ENCODE results near the gene F11. TPM values are rescaled to one million over a fixed set of nuclear protein-coding genes. Genes with fewer than 3 reads are reported as not detected.
"Not testable (repeated sequence)": the region's sequence is repeated elsewhere in the genome, so short reads cannot be mapped to it uniquely, and the experiment has no call there.

The F11 gene
- total and polyA plus RNA-seq, 2 donors, result not detected

GRCh38 chr4:186228514-186228894 is 37.5 kb upstream of the F11 start:
- Histone ChIP-seq H3K36me3 (ENCODE audit: control insufficient read depth in 2 of 2, insufficient read depth in 2 of 2, low read length in 1 of 2) (no peaks in the 10 kb centered on the region), H3K27ac (ENCODE audit: low read depth in 1 of 2, low read length in 1 of 2) (no peak overlapping the region), H3K27me3 (ENCODE audit: control insufficient read depth in 2 of 2, insufficient read depth in 1 of 2, low read length in 1 of 2) (no peaks in the 10 kb centered on the region), H3K4me3 (ENCODE audit: low read length in 2 of 2) (no peak overlapping the region), H3K9me3 (ENCODE audit: control insufficient read depth in 2 of 2, insufficient read depth in 1 of 2, low read length in 1 of 2) (peaks cover 1 to 9% of the 10 kb centered on the region in 2 donors), H3K4me1 (ENCODE audit: control insufficient read depth in 2 of 2, insufficient read depth in 2 of 2, low read length in 2 of 2) (no peaks in the 10 kb centered on the region)
- DNase-seq (ENCODE audit: low read depth in 6 of 9, low spot score in 9 of 9), result no peak
- WGBS, result 92% methylated on average over 2 of the region's 2 CpGs

- H3K9me3 ChIP-seq (ENCODE audit: control insufficient read depth in 2 of 2, insufficient read depth in 1 of 2, low read length in 1 of 2), result no peaks in the 10 kb centered on the region
- H3K27me3 ChIP-seq (ENCODE audit: control insufficient read depth in 2 of 2, insufficient read depth in 1 of 2, low read length in 1 of 2), result no peaks in the 10 kb centered on the region
- H3K27ac ChIP-seq (ENCODE audit: low read depth in 1 of 2, low read length in 1 of 2), result no peak overlapping the region
- WGBS, result 88% methylated on average over 2 of the region's 2 CpGs
- no peaks in the 10 kb centered on the region for H3K4me1 ChIP-seq (ENCODE audit: control insufficient read depth in 2 of 2, insufficient read depth in 2 of 2, low read length in 2 of 2)
- H3K4me3 ChIP-seq (ENCODE audit: low read length in 2 of 2), result no peak overlapping the region
- no peak for DNase-seq (ENCODE audit: low read depth in 6 of 9, low spot score in 9 of 9)
- H3K36me3 ChIP-seq (ENCODE audit: control insufficient read depth in 2 of 2, insufficient read depth in 2 of 2, low read length in 1 of 2), result no peaks in the 10 kb centered on the region
These were observed 31.6 kb upstream of the F11 start for GRCh38 chr4:186234367-186234766.

GRCh38 chr4:186236126-186236525 is 29.9 kb upstream of the F11 start:
- WGBS, result 93% methylated on average over 4 of the region's 4 CpGs
- Histone ChIP-seq H3K36me3 (ENCODE audit: control insufficient read depth in 2 of 2, insufficient read depth in 2 of 2, low read length in 1 of 2) (no peaks in the 10 kb centered on the region), H3K27ac (ENCODE audit: low read depth in 1 of 2, low read length in 1 of 2) (no peak overlapping the region), H3K9me3 (ENCODE audit: control insufficient read depth in 2 of 2, insufficient read depth in 1 of 2, low read length in 1 of 2) (no peaks in the 10 kb centered on the region), H3K4me3 (ENCODE audit: low read length in 2 of 2) (no peak overlapping the region), H3K4me1 (ENCODE audit: control insufficient read depth in 2 of 2, insufficient read depth in 2 of 2, low read length in 2 of 2) (no peaks in the 10 kb centered on the region), H3K27me3 (ENCODE audit: control insufficient read depth in 2 of 2, insufficient read depth in 1 of 2, low read length in 1 of 2) (no peaks in the 10 kb centered on the region)
- DNase-seq (ENCODE audit: low read depth in 6 of 9, low spot score in 9 of 9), result no peak

GRCh38 chr4:186240452-186240847 is 25.5 kb upstream of the F11 start:
- no peak overlapping the region for H3K4me3 ChIP-seq (ENCODE audit: low read length in 2 of 2)
- H3K9me3 ChIP-seq (ENCODE audit: control insufficient read depth in 2 of 2, insufficient read depth in 1 of 2, low read length in 1 of 2), result no peaks in the 10 kb centered on the region
- WGBS, result 92% methylated on average over 7 of the region's 7 CpGs
- no peak overlapping the region for H3K27ac ChIP-seq (ENCODE audit: low read depth in 1 of 2, low read length in 1 of 2)
- H3K4me1 ChIP-seq (ENCODE audit: control insufficient read depth in 2 of 2, insufficient read depth in 2 of 2, low read length in 2 of 2), result no peaks in the 10 kb centered on the region
- H3K27me3 ChIP-seq (ENCODE audit: control insufficient read depth in 2 of 2, insufficient read depth in 1 of 2, low read length in 1 of 2), result no peaks in the 10 kb centered on the region
- no peak for DNase-seq (ENCODE audit: low read depth in 6 of 9, low spot score in 9 of 9)
- H3K36me3 ChIP-seq (ENCODE audit: control insufficient read depth in 2 of 2, insufficient read depth in 2 of 2, low read length in 1 of 2), result no peaks in the 10 kb centered on the region

GRCh38 chr4:186240848-186241491 is 25.0 kb upstream of the F11 start:
- no peak for DNase-seq (ENCODE audit: low read depth in 6 of 9, low spot score in 9 of 9)
- no peaks in the 10 kb centered on the region for H3K27me3 ChIP-seq (ENCODE audit: control insufficient read depth in 2 of 2, insufficient read depth in 1 of 2, low read length in 1 of 2)
- no peaks in the 10 kb centered on the region for H3K9me3 ChIP-seq (ENCODE audit: control insufficient read depth in 2 of 2, insufficient read depth in 1 of 2, low read length in 1 of 2)
- H3K27ac ChIP-seq (ENCODE audit: low read depth in 1 of 2, low read length in 1 of 2), result no peak overlapping the region
- no peak overlapping the region for H3K4me3 ChIP-seq (ENCODE audit: low read length in 2 of 2)
- no peaks in the 10 kb centered on the region for H3K36me3 ChIP-seq (ENCODE audit: control insufficient read depth in 2 of 2, insufficient read depth in 2 of 2, low read length in 1 of 2)
- WGBS, result 91% methylated on average over 7 of the region's 7 CpGs
- H3K4me1 ChIP-seq (ENCODE audit: control insufficient read depth in 2 of 2, insufficient read depth in 2 of 2, low read length in 2 of 2), result no peaks in the 10 kb centered on the region

- 92% methylated on average over 4 of the region's 4 CpGs for WGBS
- Histone ChIP-seq H3K36me3 (ENCODE audit: control insufficient read depth in 2 of 2, insufficient read depth in 2 of 2, low read length in 1 of 2) (no peaks in the 10 kb centered on the region), H3K27me3 (ENCODE audit: control insufficient read depth in 2 of 2, insufficient read depth in 1 of 2, low read length in 1 of 2) (no peaks in the 10 kb centered on the region), H3K4me1 (ENCODE audit: control insufficient read depth in 2 of 2, insufficient read depth in 2 of 2, low read length in 2 of 2) (no peaks in the 10 kb centered on the region), H3K27ac (ENCODE audit: low read depth in 1 of 2, low read length in 1 of 2) (no peak overlapping the region), H3K9me3 (ENCODE audit: control insufficient read depth in 2 of 2, insufficient read depth in 1 of 2, low read length in 1 of 2) (no peaks in the 10 kb centered on the region), H3K4me3 (ENCODE audit: low read length in 2 of 2) (no peak overlapping the region)
- DNase-seq (ENCODE audit: low read depth in 6 of 9, low spot score in 9 of 9), result no peak
These were observed 24.4 kb upstream of the F11 start for GRCh38 chr4:186241616-186242015.

GRCh38 chr4:186242031-186242430 is 24.0 kb upstream of the F11 start:
- WGBS, result 93% methylated on average over 10 of the region's 10 CpGs
- not testable (repeated sequence) for H3K4me3 ChIP-seq (ENCODE audit: low read length in 2 of 2); DNase-seq (ENCODE audit: low read depth in 6 of 9, low spot score in 9 of 9)

GRCh38 chr4:186243331-186243730 is 22.7 kb upstream of the F11 start:
- H3K9me3 ChIP-seq (ENCODE audit: control insufficient read depth in 2 of 2, insufficient read depth in 1 of 2, low read length in 1 of 2), result no peaks in the 10 kb centered on the region
- no peaks in the 10 kb centered on the region for H3K36me3 ChIP-seq (ENCODE audit: control insufficient read depth in 2 of 2, insufficient read depth in 2 of 2, low read length in 1 of 2)
- DNase-seq (ENCODE audit: low read depth in 6 of 9, low spot score in 9 of 9), result no peak
- H3K27me3 ChIP-seq (ENCODE audit: control insufficient read depth in 2 of 2, insufficient read depth in 1 of 2, low read length in 1 of 2), result no peaks in the 10 kb centered on the region
- no peaks in the 10 kb centered on the region for H3K4me1 ChIP-seq (ENCODE audit: control insufficient read depth in 2 of 2, insufficient read depth in 2 of 2, low read length in 2 of 2)
- no peak overlapping the region for H3K27ac ChIP-seq (ENCODE audit: low read depth in 1 of 2, low read length in 1 of 2)
- 87% methylated on average over 2 of the region's 2 CpGs for WGBS
- no peak overlapping the region for H3K4me3 ChIP-seq (ENCODE audit: low read length in 2 of 2)

More at GRCh38 chr4:186242031-186242430, 24.0 kb upstream of the F11 start:
- not testable (repeated sequence) for H3K36me3 ChIP-seq (ENCODE audit: control insufficient read depth in 2 of 2, insufficient read depth in 2 of 2, low read length in 1 of 2); H3K27ac ChIP-seq (ENCODE audit: low read depth in 1 of 2, low read length in 1 of 2); H3K9me3 ChIP-seq (ENCODE audit: control insufficient read depth in 2 of 2, insufficient read depth in 1 of 2, low read length in 1 of 2); H3K4me1 ChIP-seq (ENCODE audit: control insufficient read depth in 2 of 2, insufficient read depth in 2 of 2, low read length in 2 of 2); H3K27me3 ChIP-seq (ENCODE audit: control insufficient read depth in 2 of 2, insufficient read depth in 1 of 2, low read length in 1 of 2)

- H3K36me3 ChIP-seq (ENCODE audit: control insufficient read depth in 2 of 2, insufficient read depth in 2 of 2, low read length in 1 of 2), result no peaks in the 10 kb centered on the region
- H3K27ac ChIP-seq (ENCODE audit: low read depth in 1 of 2, low read length in 1 of 2), result no peak overlapping the region
- no peaks in the 10 kb centered on the region for H3K27me3 ChIP-seq (ENCODE audit: control insufficient read depth in 2 of 2, insufficient read depth in 1 of 2, low read length in 1 of 2)
- no peak overlapping the region for H3K4me3 ChIP-seq (ENCODE audit: low read length in 2 of 2)
- no peaks in the 10 kb centered on the region for H3K9me3 ChIP-seq (ENCODE audit: control insufficient read depth in 2 of 2, insufficient read depth in 1 of 2, low read length in 1 of 2)
- H3K4me1 ChIP-seq (ENCODE audit: control insufficient read depth in 2 of 2, insufficient read depth in 2 of 2, low read length in 2 of 2), result no peaks in the 10 kb centered on the region
- WGBS, result 85% methylated on average over 5 of the region's 5 CpGs
- DNase-seq (ENCODE audit: low read depth in 6 of 9, low spot score in 9 of 9), result no peak
These were observed 21.2 kb upstream of the F11 start for GRCh38 chr4:186244835-186245234.

All from thymus (tissue), 11 donors.